Upper lobe of left lung (tissue), 6 donors: ENCODE data around the gene ADGRV1. TPM values are rescaled to one million over a fixed set of nuclear protein-coding genes. Genes with fewer than 3 reads are reported as not detected.

Experiments
- ATAC-seq, 2 donors: fragments of 200-7000 bp; cut with Tn5 transposase; one replicate each; pipeline ENCODE4 v1.9.1; 2022; ENCODE audit warnings: mild to moderate bottlenecking in 2 of 2, moderate library complexity in 2 of 2; ENCODE audit not compliant: low FRiP score in 2 of 2
- DNase-seq, 2 donors: peaks; one replicate each; pipeline ENCODE4 v3.0.0-alpha.2; 2019 to 2020
- H3K27ac ChIP-seq, 4 donors: fragments of 200-600 bp; sonication (generic); one replicate each; pipeline ENCODE4 v1.5.1; 2016 to 2019
- H3K27me3 ChIP-seq, 4 donors: fragments of 200-600 bp; sonication (generic); one replicate each; pipeline ENCODE4 v1.5.1; 2017 to 2019
- H3K36me3 ChIP-seq, 4 donors: fragments of 200-600 bp; sonication (generic); one replicate each; pipeline ENCODE4 v1.5.1; 2016 to 2019
- H3K4me1 ChIP-seq, 4 donors: fragments of 200-600 bp; sonication (generic); one replicate each; pipeline ENCODE4 v1.5.1; 2018 to 2019
- H3K4me3 ChIP-seq, 4 donors: fragments of 200-600 bp; sonication (generic); one replicate each; pipeline ENCODE4 v1.5.1; 2017 to 2019; ENCODE audit warnings: mild to moderate bottlenecking in 2 of 4, moderate library complexity in 1 of 4
- H3K9me3 ChIP-seq, 4 donors: fragments of 200-600 bp; sonication (generic); one replicate each; pipeline ENCODE4 v1.5.1; 2018 to 2019
- EP300 ChIP-seq, 4 donors: sonication (generic); formaldehyde crosslinking; IDR thresholded peaks; one replicate each; pipeline ENCODE4 v1.5.1; 2017; ENCODE audit warnings: antibody characterized with exemption in 4 of 4, control low read depth in 2 of 4
- POLR2A ChIP-seq, 4 donors: fragments of 450-650 bp; IDR thresholded peaks; one replicate each; pipeline ENCODE4 v1.5.1; 2016 to 2017; ENCODE audit warnings: antibody characterized with exemption in 4 of 4, mild to moderate bottlenecking in 2 of 4
- POLR2AphosphoS5 ChIP-seq, 2 donors: sonication (generic); formaldehyde crosslinking; IDR thresholded peaks; one replicate each; pipeline ENCODE4 v1.5.1; 2017; ENCODE audit warnings: antibody characterized with exemption in 2 of 2
- WGBS, 2 donors: methylation state at CpG; one replicate each; pipeline ENCODE4 v1.1.5; 2017 to 2018; 5-methylcytosine and 5-hydroxymethylcytosine counted together
- total RNA-seq, 6 donors: library from RNA; depleted of rRNA in 4 of 6; stranded (reverse); fragments of >200 nt in 4 of 6; gene quantifications; one replicate each; pipeline versions ENCODE4 v1.1.0 to v1.2.1, GENCODE V29; 2016 to 2021
- TF ChIP-seq, protein P1 (sequence below), 6 experiments: fragments of 450-650 bp in 4 of 6; fragments of 200-600 bp in 2 of 6; sonication (generic) in 2 of 6; IDR thresholded peaks; one replicate each; pipeline ENCODE4 v1.5.1; 2016 to 2019; ENCODE audit warnings: antibody characterized with exemption in 6 of 6
- donor health status: DM: no; HTN: no; CAD: no; lungs with moderate emphysema.
- donor health status: DM: no; HTN: yes; CAD: no; lungs with severe emphysema.

Gene ADGRV1
- total RNA-seq, 6 donors from 2014 or later = 22.3 to 129 (median 60.4) TPM

DNA sequence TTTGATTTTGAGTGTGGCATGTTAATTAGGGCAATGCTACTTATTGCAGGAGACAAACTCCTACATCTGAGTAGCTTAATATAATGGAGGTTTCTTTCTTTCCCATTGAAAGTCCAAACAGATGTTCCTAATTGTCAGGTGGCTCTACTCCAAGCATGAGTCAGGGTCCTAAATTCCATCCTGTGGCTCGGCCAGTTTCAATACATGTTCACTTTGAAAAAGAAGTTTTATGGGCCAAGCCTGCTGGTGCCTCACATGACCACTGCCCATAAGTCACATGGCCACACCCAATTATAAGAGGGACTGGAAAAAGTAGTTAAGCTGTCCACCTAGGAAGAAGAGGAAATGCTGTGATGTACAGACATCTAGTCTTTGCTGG lies 654.1 kb downstream of the ADGRV1 start:
- Histone ChIP-seq H3K4me1 (peaks cover 0 to 5% (median 4%) of the 10 kb centered on the region in 4 donors), H3K9me3 (no peaks in the 10 kb centered on the region), H3K36me3 (no peaks in the 10 kb centered on the region), H3K27me3 (no peaks in the 10 kb centered on the region), H3K27ac (peak overlapping the region in 1 of 4 donors; percentile 42), H3K4me3 (no peak overlapping the region)
- DNase-seq (no peak), ATAC-seq (peak in 1 of 2 donors; percentile 87)
- no peak for TF ChIP-seq EP300 (IDR thresholded peaks at IDR 0.05)
- TF ChIP-seq, protein P1, sequence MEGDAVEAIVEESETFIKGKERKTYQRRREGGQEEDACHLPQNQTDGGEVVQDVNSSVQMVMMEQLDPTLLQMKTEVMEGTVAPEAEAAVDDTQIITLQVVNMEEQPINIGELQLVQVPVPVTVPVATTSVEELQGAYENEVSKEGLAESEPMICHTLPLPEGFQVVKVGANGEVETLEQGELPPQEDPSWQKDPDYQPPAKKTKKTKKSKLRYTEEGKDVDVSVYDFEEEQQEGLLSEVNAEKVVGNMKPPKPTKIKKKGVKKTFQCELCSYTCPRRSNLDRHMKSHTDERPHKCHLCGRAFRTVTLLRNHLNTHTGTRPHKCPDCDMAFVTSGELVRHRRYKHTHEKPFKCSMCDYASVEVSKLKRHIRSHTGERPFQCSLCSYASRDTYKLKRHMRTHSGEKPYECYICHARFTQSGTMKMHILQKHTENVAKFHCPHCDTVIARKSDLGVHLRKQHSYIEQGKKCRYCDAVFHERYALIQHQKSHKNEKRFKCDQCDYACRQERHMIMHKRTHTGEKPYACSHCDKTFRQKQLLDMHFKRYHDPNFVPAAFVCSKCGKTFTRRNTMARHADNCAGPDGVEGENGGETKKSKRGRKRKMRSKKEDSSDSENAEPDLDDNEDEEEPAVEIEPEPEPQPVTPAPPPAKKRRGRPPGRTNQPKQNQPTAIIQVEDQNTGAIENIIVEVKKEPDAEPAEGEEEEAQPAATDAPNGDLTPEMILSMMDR (IDR thresholded peaks at IDR 0.05) = no peak
- no peak for TF ChIP-seq POLR2A (IDR thresholded peaks at IDR 0.05)
- TF ChIP-seq POLR2AphosphoS5 (IDR thresholded peaks at IDR 0.05) = no peak
- WGBS, 2 donors = 46 to 64% methylated on average over 1 of the region's 1 CpG

Other genes starting within 250 kb of the ADGRV1 start
- gene CETN3, start 149.0 kb upstream of the ADGRV1 start, total RNA-seq = 10 to 100 TPM in 3 of 6 donors, 1 to 10 TPM in 3; 3.3 to 28.5 (median 11.7) TPM
- gene MBLAC2, start 84.0 kb upstream of the ADGRV1 start, total RNA-seq = 1 to 10 TPM; 1.8 to 6.6 (median 5.0) TPM
- gene POLR3G, start 83.9 kb upstream of the ADGRV1 start, total RNA-seq = 1 to 10 TPM in 4 of 6 donors, under 1 TPM in 1, not detected in 1; 0.33 to 2.5 (median 1.9) TPM
- 10 to 100 TPM in 4 of 6 donors, 1 to 10 TPM in 2; 4.2 to 37.5 (median 18.9) TPM for gene LYSMD3, start 29.2 kb upstream of the ADGRV1 start, total RNA-seq